ENCODE measurements around the gene SHB. TPM values are rescaled to one million over a fixed set of nuclear protein-coding genes. Genes with fewer than 3 reads are reported as not detected.

The SHB gene
- total RNA-seq, 1 experiment from 2014 or later: 10.1 TPM

- peak; percentile 57 for DNase-seq (ENCODE audit: low spot score)
These were observed 44.9 kb downstream of the SHB start for GRCh38 chr9:38024036-38024681.

- DNase-seq (ENCODE audit: low spot score): no peak
These were observed 45.4 kb downstream of the SHB start for GRCh38 chr9:38023661-38024035.

GRCh38 chr9:38022995-38023394, 46.0 kb downstream of the SHB start:
- DNase-seq (ENCODE audit: low spot score): no peak

- no peak for DNase-seq (ENCODE audit: low spot score)
These were observed 46.7 kb downstream of the SHB start for GRCh38 chr9:38022203-38022895.

GRCh38 chr9:38020151-38021076, 48.6 kb downstream of the SHB start:
- DNase-seq (ENCODE audit: low spot score): peak; percentile 48

- no peak for DNase-seq (ENCODE audit: low spot score)
These were observed 49.3 kb downstream of the SHB start for GRCh38 chr9:38019731-38020130.

GRCh38 chr9:38018958-38019602, 49.9 kb downstream of the SHB start:
- peak; percentile 83 for DNase-seq (ENCODE audit: low spot score)

- no peak for DNase-seq (ENCODE audit: low spot score)
These were observed 50.6 kb downstream of the SHB start for GRCh38 chr9:38018241-38018957.

GRCh38 chr9:38017885-38018186, 51.2 kb downstream of the SHB start:
- DNase-seq (ENCODE audit: low spot score): no peak

GRCh38 chr9:38017149-38017884, 51.7 kb downstream of the SHB start:
- DNase-seq (ENCODE audit: low spot score): peak; percentile 95

- DNase-seq (ENCODE audit: low spot score): peak; percentile 59
These were observed 52.5 kb downstream of the SHB start for GRCh38 chr9:38016375-38017135.

- no peak for DNase-seq (ENCODE audit: low spot score)
These were observed 53.1 kb downstream of the SHB start for GRCh38 chr9:38015906-38016305.

GRCh38 chr9:38015266-38015665, 53.8 kb downstream of the SHB start:
- no peak for DNase-seq (ENCODE audit: low spot score)

GRCh38 chr9:38012767-38013450, 56.1 kb downstream of the SHB start:
- no peak for DNase-seq (ENCODE audit: low spot score)

- no peak for DNase-seq (ENCODE audit: low spot score)
These were observed 57.0 kb downstream of the SHB start for GRCh38 chr9:38011991-38012390.

- no peak for DNase-seq (ENCODE audit: low spot score)
These were observed 57.9 kb downstream of the SHB start for GRCh38 chr9:38010918-38011704.

- no peak for DNase-seq (ENCODE audit: low spot score)
These were observed 59.0 kb downstream of the SHB start for GRCh38 chr9:38009990-38010389.

GRCh38 chr9:38009035-38009501, 60.0 kb downstream of the SHB start:
- DNase-seq (ENCODE audit: low spot score): no peak
